KOPT-K1 (cell line): Measurements from ENCODE around the gene TNFRSF8.

ENCODE experiments used
- H3K27ac ChIP-seq: fragments of 200-600 bp; sonication (generic); 2 replicates; pipeline ENCODE4 v1.5.1; 2016; ENCODE audit warnings: antibody characterized with exemption, mild to moderate bottlenecking, low read depth, low read length; ENCODE audit not compliant: poor library complexity, severe bottlenecking
- H3K36me3 ChIP-seq: fragments of 200-600 bp; sonication (generic); 2 replicates; pipeline ENCODE4 v1.5.1; 2017; ENCODE audit warnings: antibody characterized with exemption, mild to moderate bottlenecking, low read length, moderate library complexity; ENCODE audit not compliant: insufficient read depth
- H3K9me3 ChIP-seq: fragments of 200-600 bp; sonication (generic); 2 replicates; pipeline ENCODE4 v1.5.1; 2017; ENCODE audit warnings: antibody characterized with exemption, low read length, mild to moderate bottlenecking; ENCODE audit not compliant: insufficient read depth, poor library complexity, severe bottlenecking

Gene TNFRSF8

DNA sequence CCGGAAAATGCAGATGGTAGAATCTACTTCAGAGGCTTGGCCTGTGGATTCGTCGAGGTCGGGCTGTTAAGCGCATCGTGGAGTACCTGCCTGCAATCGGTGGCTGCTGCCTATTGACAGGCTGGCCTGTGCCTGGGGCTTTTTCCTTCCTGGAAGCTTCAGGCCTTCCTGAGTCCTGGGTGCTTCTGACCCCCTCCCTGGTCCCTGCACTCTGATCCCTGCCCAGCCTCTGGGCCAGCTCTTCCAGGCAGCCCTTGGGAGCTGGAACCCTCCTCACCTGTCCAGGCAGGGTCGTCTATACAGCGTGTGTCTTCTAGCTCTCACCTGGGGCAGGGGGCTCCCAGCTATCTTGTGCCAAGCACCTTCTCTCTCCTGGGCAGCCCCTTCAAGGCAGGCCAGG is 63.7 kb downstream of the TNFRSF8 start:
- Histone ChIP-seq H3K36me3 (peaks cover 6% of the 10 kb centered on the region; the same call in 1 of the 2 replicates), H3K27ac (no peak overlapping the region), H3K9me3 (no peaks in the 10 kb centered on the region)

DNA sequence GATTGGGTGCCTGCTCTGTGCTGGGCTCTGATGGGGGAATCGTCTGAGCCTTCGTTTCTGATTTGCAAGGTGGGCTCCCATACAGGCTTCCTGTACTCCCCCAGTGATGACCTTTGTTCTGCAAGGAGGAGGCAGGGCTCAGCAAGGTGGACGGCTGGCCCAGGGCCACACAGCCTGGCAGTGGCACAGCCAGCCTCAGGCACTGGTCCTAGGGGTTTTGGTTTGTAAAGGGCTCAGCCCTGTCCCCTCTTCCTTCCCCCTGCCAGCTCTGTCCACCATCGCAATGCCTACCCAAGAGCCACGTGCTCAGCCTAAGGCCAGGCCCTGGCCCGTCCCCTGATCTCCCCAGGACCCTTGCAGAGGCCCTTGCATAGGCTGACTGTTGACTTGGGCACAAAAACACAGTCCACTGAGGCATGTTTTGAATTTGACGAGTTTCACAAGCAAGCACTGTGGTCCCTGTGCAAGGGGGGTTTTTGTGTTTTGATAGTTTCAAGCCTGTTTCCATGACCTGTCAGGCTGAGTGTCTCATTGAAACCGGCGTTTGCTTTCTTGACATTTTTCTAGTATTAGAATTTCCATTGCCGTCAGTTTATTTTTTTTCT is 64.2 kb downstream of the TNFRSF8 start:
- Histone ChIP-seq H3K27ac (no peak overlapping the region), H3K9me3 (no peaks in the 10 kb centered on the region), H3K36me3 (peaks cover 6% of the 10 kb centered on the region; the same call in 1 of the 2 replicates)

DNA sequence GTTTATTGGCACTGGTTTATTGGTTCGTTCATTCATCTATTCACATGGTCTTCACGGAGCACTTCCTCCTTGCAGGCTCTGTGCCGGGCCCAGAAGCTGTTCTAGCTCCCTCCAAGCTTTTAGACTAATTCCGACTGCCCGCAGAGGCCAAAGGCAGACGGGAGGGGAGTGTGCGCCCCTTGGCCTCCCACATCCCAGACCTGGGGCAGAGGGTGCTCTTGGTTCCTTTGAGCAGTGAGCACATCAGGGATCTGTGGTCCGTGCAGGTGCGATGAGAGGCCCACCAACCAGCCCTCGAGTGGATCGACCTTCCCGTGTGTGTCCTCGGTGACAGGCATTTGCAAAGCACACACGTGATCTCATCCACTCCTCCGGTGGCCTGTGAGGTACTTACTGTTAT is 65.0 kb downstream of the TNFRSF8 start:
- Histone ChIP-seq H3K9me3 (no peaks in the 10 kb centered on the region), H3K27ac (no peak overlapping the region), H3K36me3 (peaks cover 6% of the 10 kb centered on the region; the same call in 1 of the 2 replicates)

DNA sequence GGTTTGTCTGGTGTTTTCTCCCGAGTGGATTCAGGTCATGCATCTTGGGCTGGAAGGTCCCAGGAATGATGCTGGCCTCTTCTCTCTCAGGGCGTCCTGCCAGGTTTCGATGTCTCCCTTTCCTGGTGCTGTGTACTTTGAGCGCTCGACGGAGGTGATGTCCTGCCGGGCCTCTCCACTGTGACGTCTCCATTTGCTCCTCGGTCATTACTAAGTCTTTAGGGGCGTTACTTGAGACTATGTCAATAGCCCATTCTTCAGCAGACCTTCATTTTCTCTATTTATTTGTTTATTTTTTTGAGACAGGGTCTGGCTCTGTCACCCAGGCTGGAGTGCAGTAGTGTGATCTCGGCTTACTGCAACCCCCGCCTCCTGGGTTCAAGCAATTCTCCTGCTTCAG is 66.5 kb downstream of the TNFRSF8 start:
- Histone ChIP-seq H3K27ac (no peak overlapping the region), H3K36me3 (peaks cover 6% of the 10 kb centered on the region; the same call in 1 of the 2 replicates), H3K9me3 (no peaks in the 10 kb centered on the region)

DNA sequence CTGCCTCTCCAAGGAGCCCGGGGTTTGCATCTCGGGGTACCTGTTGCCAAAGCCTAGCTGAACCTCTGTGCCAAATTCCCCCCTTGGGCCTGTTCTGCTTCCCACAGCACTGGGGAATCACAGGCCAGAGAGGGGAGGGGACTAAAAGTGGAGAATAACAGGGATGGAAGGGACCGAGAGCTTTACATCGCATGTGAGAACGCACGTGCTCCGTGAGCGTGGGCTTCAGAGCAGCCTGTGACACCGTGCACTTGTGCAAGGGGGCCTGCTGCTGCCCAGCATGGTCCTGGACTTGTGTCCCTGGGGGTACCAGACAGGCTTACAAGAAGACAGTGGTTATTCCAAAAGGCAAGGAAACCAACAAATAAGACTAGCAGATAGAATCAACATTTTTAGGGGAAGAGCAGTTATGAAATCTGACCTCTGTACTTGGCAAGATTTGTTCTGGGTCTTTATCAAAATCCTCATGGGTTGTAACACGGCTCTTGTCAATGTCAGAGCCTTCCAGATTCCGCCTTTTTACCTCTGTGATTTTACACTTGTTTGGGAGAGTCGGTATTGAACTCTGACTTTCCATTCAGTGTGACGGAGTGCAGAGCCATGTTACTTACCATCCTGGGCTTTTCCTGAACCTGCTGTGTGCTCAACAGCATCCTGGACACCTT is 67.5 kb downstream of the TNFRSF8 start:
- Histone ChIP-seq H3K9me3 (no peaks in the 10 kb centered on the region), H3K27ac (no peak overlapping the region), H3K36me3 (peaks cover 6% of the 10 kb centered on the region; the same call in 1 of the 2 replicates)

DNA sequence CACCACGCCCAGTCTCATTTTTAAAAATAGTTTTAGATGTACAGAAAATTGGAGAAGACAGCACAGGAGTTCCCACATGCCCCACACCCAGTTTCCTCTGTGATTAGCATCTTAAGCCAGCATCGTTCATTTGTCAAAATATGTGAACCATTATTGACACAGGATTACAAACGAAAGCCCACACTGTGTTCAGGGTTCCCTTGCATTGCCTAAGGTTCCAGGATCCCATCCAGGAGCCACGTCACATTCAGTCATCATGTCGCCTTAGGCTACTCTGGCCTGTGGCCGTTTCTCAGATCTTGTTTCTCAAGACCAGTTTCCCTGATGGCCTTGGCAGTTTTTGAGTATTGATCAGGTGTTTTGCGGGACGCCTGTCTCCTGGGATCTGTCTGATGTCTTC is 69.0 kb downstream of the TNFRSF8 start:
- Histone ChIP-seq H3K36me3 (peaks cover 6% of the 10 kb centered on the region; the same call in 1 of the 2 replicates), H3K27ac (no peak overlapping the region), H3K9me3 (no peaks in the 10 kb centered on the region)

DNA sequence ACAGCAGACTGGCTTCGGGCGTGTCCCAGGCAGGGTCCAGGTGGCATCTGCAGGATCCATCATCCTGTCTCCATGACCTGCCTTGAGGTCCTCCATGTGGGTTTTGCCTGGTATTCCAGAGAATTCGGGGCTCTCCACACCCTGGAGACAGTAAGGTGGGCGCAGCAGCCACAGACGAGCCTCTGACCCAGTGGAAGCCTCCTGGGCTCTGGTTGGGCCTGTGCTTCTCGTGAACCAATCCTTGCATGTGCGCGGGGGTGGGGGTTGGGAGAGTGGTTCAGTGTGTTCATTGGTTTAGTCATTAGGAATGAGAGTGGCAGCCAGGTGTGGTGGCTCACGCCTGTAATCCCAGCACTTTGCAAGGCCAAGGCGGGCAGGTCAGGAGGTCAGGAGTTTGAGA is 71.6 kb downstream of the TNFRSF8 start:
- no peaks in the 10 kb centered on the region for H3K36me3 ChIP-seq
- H3K27ac ChIP-seq: no peak overlapping the region

DNA sequence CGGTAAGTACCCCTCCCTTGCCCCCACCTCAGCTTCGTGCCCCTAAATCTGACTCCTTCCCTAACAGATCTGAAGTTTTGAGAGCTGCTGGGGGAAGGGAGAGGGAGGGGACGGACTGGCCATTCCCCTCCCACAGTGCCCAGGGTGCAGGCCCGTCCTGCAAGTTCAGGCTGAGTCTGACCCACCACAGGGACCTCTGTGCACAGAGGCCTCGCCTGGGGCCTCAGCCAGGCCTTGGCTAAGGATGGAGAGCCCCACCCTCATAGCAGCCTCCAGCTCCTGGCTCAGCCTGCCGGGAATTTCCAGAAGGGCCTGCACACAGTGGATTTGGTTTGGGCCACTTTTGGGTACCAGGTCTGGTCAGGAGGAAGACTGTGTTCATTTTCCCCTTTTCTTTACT is 72.5 kb downstream of the TNFRSF8 start:
- Histone ChIP-seq H3K27ac (no peak overlapping the region), H3K9me3 (no peaks in the 10 kb centered on the region), H3K36me3 (no peaks in the 10 kb centered on the region)

More for the DNA sequence above, 71.6 kb downstream of the TNFRSF8 start:
- no peaks in the 10 kb centered on the region for H3K9me3 ChIP-seq

DNA sequence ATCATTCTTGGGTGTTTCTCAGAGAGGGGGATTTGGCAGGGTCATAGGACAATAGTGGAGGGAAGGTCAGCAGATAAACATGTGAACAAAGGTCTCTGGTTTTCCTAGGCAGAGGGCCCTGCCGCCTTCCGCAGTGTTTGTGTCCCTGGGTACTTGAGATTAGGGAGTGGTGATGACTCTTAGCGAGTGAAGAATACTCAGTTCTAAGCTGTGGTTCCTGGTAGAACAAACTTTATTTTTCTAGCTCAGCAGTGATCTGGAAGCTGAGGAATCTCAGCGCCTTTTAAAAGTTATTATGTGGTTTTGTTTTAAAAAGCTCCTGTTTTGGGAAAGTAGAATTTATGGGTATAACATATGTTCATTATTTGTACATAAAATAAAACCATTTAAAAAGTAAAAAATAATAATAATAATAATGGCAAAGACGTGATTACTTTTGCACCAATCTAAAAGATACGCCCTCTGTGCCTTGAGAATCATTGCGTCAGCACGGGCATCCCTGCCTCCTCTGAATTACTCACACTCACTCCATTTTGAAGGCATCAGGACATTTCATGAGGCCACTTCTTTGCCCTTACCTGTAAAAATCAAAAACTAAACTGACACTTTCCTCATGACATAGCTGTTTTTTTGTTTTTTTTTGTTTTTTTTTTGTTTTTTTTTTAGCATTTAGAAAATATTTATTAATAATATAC is 74.0 kb downstream of the TNFRSF8 start:
- Histone ChIP-seq H3K36me3 (peaks cover under 1% of the 10 kb centered on the region; the same call in 1 of the 2 replicates), H3K9me3 (no peaks in the 10 kb centered on the region), H3K27ac (no peak overlapping the region)

DNA sequence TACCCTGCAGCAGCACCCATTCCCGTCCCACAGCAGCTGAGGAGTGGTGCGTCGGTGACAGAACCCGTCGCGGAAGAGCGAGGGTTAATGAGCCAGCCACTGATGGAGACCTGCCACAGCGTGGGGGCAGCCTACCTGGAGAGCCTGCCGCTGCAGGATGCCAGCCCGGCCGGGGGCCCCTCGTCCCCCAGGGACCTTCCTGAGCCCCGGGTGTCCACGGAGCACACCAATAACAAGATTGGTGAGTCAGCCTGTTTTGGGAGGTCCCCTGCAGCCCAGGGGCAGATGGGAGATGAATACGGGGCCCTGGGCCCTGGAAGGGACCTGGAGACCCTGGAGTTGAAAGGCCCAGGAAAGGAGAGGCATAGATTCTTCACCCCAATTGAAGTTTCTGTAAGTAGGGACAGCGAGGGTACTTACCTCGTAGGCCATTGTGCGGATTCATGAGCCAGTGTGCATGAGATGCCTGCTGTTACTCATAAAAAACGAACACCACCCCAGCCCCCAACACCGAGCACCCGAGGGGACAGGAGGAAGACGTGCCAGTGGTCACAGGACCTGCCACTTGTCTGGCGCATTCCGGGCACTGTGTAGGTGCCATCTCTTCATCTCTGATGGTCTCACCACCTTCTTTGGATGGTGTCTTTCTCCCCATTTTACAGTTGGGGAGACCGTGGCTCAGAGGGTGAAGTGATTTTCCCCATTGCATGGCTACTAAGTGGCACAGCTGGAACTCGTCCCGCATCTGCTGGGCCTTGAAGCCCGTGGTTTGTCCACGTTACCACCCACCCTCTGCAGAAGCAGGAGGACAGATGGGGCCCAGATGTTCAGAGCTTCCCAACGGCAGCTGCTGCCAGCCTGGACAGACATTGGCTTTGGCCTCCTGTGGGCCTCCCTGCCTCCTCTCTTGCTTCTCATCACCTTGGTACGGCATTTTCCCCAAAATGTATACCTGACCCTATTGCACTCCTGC is 75.4 kb downstream of the TNFRSF8 start:
- Histone ChIP-seq H3K36me3 (peaks cover 6% of the 10 kb centered on the region; the same call in 1 of the 2 replicates), H3K9me3 (no peaks in the 10 kb centered on the region), H3K27ac (no peak overlapping the region)

DNA sequence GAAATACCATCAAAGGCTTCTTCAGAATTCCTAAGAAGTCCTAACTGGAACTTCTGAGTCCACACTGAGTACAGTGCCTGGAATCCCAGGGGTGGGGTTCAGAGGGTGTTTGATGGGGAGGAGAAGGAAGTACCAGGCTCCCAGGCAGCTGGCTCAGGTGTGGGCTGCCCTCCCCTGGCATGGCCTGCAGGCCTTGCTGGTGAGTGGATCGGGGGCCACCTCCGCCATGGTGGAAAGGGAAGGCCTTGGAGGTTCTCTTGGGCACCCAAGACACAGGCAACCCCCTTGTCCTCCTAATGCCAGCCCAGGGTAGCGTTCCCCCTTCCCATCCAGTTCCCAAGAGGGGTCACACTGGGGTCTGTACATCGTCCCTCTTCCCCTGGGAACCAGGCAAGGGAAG is 76.9 kb downstream of the TNFRSF8 start:
- H3K27ac ChIP-seq: no peak overlapping the region
- no peaks in the 10 kb centered on the region for H3K9me3 ChIP-seq
- peaks cover 6% of the 10 kb centered on the region; the same call in 1 of the 2 replicates for H3K36me3 ChIP-seq

DNA sequence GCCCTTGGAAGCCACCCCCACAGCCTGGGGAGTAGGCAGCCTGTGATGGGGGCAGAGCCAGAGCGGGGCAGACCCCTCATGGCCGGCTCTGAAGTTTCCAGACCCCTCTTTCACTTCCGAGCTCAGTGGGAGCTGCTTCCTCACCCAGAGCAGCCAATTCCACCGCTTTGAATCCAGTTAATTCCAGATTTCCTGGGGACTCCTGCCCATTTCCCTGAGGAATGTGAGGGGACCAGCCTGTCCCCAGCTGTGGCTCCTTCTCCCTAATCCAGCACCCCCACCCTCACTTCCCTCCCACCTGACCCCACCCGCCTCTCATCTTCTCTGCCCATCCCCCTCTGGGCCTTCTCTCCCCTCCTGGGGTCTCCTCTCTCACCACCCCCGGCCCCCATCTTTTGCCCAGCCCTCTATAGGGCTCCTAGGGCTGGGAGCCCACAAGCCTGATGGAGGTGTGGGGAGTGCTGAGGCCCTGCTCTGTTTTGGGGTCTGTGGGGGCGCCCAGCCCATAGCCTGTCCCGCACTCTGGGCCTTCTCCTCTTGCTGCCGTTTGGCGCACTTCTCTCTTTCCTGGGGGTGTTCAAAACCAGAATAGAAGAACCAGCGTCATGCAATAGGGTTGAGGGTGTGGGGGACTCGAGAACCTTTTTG is 77.5 kb downstream of the TNFRSF8 start:
- H3K27ac ChIP-seq: no peak overlapping the region
- no peaks in the 10 kb centered on the region for H3K9me3 ChIP-seq
- H3K36me3 ChIP-seq: peaks cover 6% of the 10 kb centered on the region; the same call in 1 of the 2 replicates

DNA sequence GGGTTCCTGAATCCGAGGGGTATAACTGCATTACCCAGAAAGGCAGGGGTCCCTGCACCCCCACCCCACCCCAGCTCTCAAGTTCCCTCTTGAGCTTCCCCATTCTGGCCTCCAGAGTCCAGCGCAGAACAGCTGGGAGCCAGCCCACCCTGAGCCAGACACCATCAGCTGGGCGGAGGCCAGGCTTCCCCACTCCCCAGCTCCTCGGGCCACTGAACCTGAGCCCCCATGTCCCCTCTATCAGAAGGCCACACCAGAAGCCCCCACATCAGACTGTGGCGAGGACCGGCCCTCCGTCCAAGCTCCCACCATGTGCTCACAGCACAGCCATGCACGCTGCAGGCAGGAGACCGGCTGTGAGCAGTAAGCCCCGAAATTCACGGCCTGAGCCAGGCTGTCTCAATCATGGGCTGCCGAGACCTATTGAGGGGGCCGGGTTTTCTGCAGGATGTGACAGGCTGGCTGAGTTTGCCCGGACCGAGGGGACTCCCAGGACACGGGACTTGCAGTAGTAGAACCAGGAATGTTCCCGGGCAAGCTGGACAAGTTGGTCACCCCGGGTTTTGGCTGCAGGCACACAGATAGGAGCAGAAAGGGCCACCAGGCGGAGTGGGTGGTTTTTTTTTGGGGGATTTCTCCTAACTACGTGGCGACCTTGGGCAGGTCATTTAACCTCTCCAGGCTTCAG is 78.2 kb downstream of the TNFRSF8 start:
- H3K27ac ChIP-seq: no peak overlapping the region
- H3K36me3 ChIP-seq: peaks cover 6% of the 10 kb centered on the region; the same call in 1 of the 2 replicates
- H3K9me3 ChIP-seq: no peaks in the 10 kb centered on the region
